Measurements from ENCODE around the gene TMEM225B.
"Not testable (repeated sequence)": the region's sequence is repeated elsewhere in the genome, so short reads cannot be mapped to it uniquely, and the experiment has no call there.

DNA sequence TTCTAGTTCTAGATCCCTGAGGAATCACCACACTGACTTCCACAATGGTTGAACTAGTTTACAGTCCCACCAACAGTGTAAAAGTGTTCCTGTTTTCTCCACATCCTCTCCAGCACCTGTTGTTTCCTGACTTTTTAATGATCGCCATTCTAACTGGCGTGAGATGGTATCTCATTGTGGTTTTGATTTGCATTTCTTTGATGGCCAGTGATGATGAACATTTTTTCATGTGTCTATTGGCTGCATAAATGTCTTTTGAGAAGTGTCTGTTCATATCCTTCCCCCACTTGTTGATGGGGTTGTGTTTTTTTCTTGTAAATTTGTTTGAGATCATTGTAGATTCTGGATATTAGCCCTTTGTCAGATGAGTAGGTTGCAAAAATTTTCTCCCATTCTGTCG lies 56.6 kb downstream of the TMEM225B start:
- TF ChIP-seq, protein P1, sequence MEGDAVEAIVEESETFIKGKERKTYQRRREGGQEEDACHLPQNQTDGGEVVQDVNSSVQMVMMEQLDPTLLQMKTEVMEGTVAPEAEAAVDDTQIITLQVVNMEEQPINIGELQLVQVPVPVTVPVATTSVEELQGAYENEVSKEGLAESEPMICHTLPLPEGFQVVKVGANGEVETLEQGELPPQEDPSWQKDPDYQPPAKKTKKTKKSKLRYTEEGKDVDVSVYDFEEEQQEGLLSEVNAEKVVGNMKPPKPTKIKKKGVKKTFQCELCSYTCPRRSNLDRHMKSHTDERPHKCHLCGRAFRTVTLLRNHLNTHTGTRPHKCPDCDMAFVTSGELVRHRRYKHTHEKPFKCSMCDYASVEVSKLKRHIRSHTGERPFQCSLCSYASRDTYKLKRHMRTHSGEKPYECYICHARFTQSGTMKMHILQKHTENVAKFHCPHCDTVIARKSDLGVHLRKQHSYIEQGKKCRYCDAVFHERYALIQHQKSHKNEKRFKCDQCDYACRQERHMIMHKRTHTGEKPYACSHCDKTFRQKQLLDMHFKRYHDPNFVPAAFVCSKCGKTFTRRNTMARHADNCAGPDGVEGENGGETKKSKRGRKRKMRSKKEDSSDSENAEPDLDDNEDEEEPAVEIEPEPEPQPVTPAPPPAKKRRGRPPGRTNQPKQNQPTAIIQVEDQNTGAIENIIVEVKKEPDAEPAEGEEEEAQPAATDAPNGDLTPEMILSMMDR (IDR thresholded peaks at IDR 0.05; ENCODE audit: borderline replicate concordance, extremely low read depth, low read length, poor library complexity, severe bottlenecking) = not testable (repeated sequence)
- TF ChIP-seq EZH2 (IDR thresholded peaks at IDR 0.05; ENCODE audit: borderline replicate concordance, low read depth, low read length, severe bottlenecking) = not testable (repeated sequence)

All from DND-41 (cell line).